Neuronal stem cell (in vitro differentiated cells): ENCODE results near the gene CCDC181.
"Not testable (repeated sequence)": the region's sequence is repeated elsewhere in the genome, so short reads cannot be mapped to it uniquely, and the experiment has no call there.

ENCODE experiments used
- DNase-seq: peaks from one replicate; pipeline ENCODE4 v3.0.0-alpha.2; 2013; ENCODE audit warnings: low spot score
- H2AFZ ChIP-seq: one replicate; pipeline ENCODE4 v1.6.1; 2013; ENCODE audit warnings: mild to moderate bottlenecking, low read length, inconsistent platforms
- H2AK5ac ChIP-seq: 2 replicates; pipeline ENCODE4 v1.6.1; 2013; ENCODE audit warnings: low read depth, mild to moderate bottlenecking, inconsistent platforms, low read length, moderate library complexity, mixed read lengths
- H2BK120ac ChIP-seq: 2 replicates; pipeline ENCODE4 v1.6.1; 2013; ENCODE audit warnings: low read depth, mild to moderate bottlenecking, inconsistent platforms, low read length, moderate library complexity, mixed read lengths
- H2BK12ac ChIP-seq: one replicate; pipeline ENCODE4 v1.6.1; 2013; ENCODE audit warnings: low read length, inconsistent platforms
- H2BK15ac ChIP-seq: 2 replicates; pipeline ENCODE4 v1.6.1; 2013; ENCODE audit warnings: mild to moderate bottlenecking, low read length, inconsistent platforms, mixed read lengths
- H2BK5ac ChIP-seq: one replicate; pipeline ENCODE4 v1.6.1; 2013; ENCODE audit warnings: inconsistent platforms, mild to moderate bottlenecking, low read length, moderate library complexity
- H3K14ac ChIP-seq: one replicate; pipeline ENCODE4 v1.6.1; 2013; ENCODE audit warnings: low read length, inconsistent platforms
- H3K18ac ChIP-seq: 2 replicates; pipeline ENCODE4 v1.6.1; 2013; ENCODE audit warnings: low read length, inconsistent platforms
- H3K23ac ChIP-seq: 2 replicates; pipeline ENCODE4 v1.6.1; 2013; ENCODE audit warnings: low read depth, mild to moderate bottlenecking, mixed read lengths, low read length, inconsistent platforms; ENCODE audit not compliant: poor library complexity
- H3K27ac ChIP-seq: replicated peaks from 3 replicates; pipeline ENCODE4 v1.5.1; 2013; ENCODE audit warnings: low read length, inconsistent platforms
- H3K27me3 ChIP-seq, 3 experiments: 2 replicates each; pipeline ENCODE4 v1.6.1; 2013; ENCODE audit warnings: low read length in 3 of 3, mild to moderate bottlenecking in 2 of 3, inconsistent platforms in 1 of 3, low read depth in 1 of 3, mixed read lengths in 1 of 3, moderate library complexity in 1 of 3; ENCODE audit not compliant: control insufficient read depth in 3 of 3, insufficient read depth in 3 of 3
- H3K36me3 ChIP-seq, 2 donors: replicated peaks in 1 of 2; 2 replicates each; pipeline ENCODE4 v1.6.1; 2013; ENCODE audit warnings: low read length in 2 of 2; ENCODE audit not compliant: control insufficient read depth in 2 of 2, insufficient read depth in 2 of 2
- H3K4ac ChIP-seq: 2 replicates; pipeline ENCODE4 v1.6.1; 2013; ENCODE audit warnings: inconsistent platforms, mild to moderate bottlenecking, low read length, moderate library complexity
- H3K4me1 ChIP-seq, 2 donors: 1 replicate in 1 of 2; 2 replicates in 1 of 2; pipeline ENCODE4 v1.6.1; 2013; ENCODE audit warnings: low read length in 2 of 2, low read depth in 1 of 2; ENCODE audit not compliant: control insufficient read depth in 2 of 2, insufficient read depth in 1 of 2
- H3K4me2 ChIP-seq: one replicate; pipeline ENCODE4 v1.6.1; 2013; ENCODE audit warnings: mild to moderate bottlenecking, low read length, inconsistent platforms; ENCODE audit not compliant: insufficient read depth, poor library complexity, severe bottlenecking
- H3K4me3 ChIP-seq, 2 donors: 2 replicates each; pipeline ENCODE4 v1.5.1; 2013; ENCODE audit warnings: low read length in 2 of 2, mild to moderate bottlenecking in 2 of 2, inconsistent platforms in 1 of 2, moderate library complexity in 1 of 2
- H3K79me1 ChIP-seq: one replicate; pipeline ENCODE4 v1.6.1; 2013; ENCODE audit warnings: low read depth, mild to moderate bottlenecking, inconsistent platforms, low read length, moderate library complexity
- H3K9ac ChIP-seq: one replicate; pipeline ENCODE4 v1.6.1; 2013; ENCODE audit warnings: mild to moderate bottlenecking, low read depth, low read length, inconsistent platforms; ENCODE audit not compliant: poor library complexity
- H3K9me3 ChIP-seq, 2 donors: replicated peaks in 1 of 2; 2 replicates each; pipeline versions ENCODE3 to v1.6.1; 2013; ENCODE audit warnings: low read length in 2 of 2, mild to moderate bottlenecking in 2 of 2, inconsistent platforms in 1 of 2, low read depth in 1 of 2, mixed read lengths in 1 of 2, moderate library complexity in 1 of 2; ENCODE audit not compliant: control insufficient read depth in 2 of 2, insufficient read depth in 1 of 2
- H4K8ac ChIP-seq: one replicate; pipeline ENCODE4 v1.6.1; 2013; ENCODE audit warnings: low read depth, mild to moderate bottlenecking, inconsistent platforms, low read length, moderate library complexity
- H4K91ac ChIP-seq: one replicate; pipeline ENCODE4 v1.6.1; 2013; ENCODE audit warnings: low read length, low read depth, mild to moderate bottlenecking, inconsistent platforms; ENCODE audit not compliant: poor library complexity
- WGBS, 2 donors: extraction: QIAGEN DNeasy Blood & Tissue Kit; methylation state at CpG; one replicate each; pipeline ENCODE4 v1.1.7; 2013; ENCODE audit warnings: missing lambda C conversion rate in 2 of 2, mixed read lengths in 1 of 2; ENCODE audit not compliant: insufficient read length in 2 of 2, insufficient replicate concordance in 1 of 2; ENCODE audit errors: extremely low coverage in 2 of 2; 5-methylcytosine and 5-hydroxymethylcytosine counted together

Gene CCDC181

DNA sequence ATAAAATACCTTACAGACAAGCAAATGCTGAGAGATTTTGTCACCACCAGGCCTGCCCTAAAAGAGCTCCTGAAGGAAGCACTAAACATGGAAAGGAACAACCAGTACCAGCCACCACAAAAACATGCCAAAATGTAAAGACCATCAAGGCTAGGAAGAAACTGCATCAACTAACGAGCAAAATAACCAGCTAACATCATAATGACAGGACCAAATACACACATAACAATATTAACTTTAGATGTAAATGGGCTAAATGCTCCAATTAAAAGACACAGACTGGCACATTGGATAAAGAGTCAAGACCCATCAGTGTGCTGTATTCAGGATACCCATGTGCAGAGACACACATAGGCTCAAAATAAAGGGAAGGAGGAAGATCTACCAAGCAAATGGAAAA lies 24.7 kb downstream of the CCDC181 start:
- H3K27me3 ChIP-seq, H3K27ac ChIP-seq, H3K79me1 ChIP-seq, H3K14ac ChIP-seq, DNase-seq, H3K4me2 ChIP-seq, H3K4me1 ChIP-seq, H4K91ac ChIP-seq, H3K4me3 ChIP-seq, H2AK5ac ChIP-seq, H3K4ac ChIP-seq, H3K36me3 ChIP-seq, H3K18ac ChIP-seq, H2AFZ ChIP-seq, H2BK12ac ChIP-seq, H2BK120ac ChIP-seq, H2BK5ac ChIP-seq, H3K23ac ChIP-seq, H2BK15ac ChIP-seq, H3K9ac ChIP-seq, H3K9me3 ChIP-seq, H4K8ac ChIP-seq: not testable (repeated sequence)
- no CpG with 5 or more reads among the region's 1 CpG for WGBS, 2 donors

DNA sequence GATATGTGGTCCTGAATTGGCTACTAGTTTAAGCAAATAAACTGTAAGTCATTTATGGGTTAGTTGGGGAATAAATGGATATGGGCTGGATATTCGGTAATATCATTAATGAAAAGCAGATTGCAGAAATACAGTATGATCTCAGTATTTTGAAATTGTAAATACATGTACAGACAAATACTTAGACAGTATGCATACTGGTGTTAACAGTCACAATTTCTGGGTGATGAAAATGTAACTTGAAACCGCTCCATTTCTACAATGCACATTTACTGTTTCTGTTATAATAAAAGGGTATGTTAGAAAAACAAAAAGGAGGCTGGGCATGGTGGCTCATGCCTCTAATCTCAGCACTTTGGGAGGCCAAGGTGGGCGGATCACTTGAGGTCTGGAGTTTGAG lies 31.3 kb downstream of the CCDC181 start:
- Histone ChIP-seq H3K36me3 (peaks cover 3 to 47% of the 10 kb centered on the region in 2 donors), H3K4me3 (no peak overlapping the region), H3K4me1 (no peaks in the 10 kb centered on the region), H3K9ac (no peak overlapping the region), H3K18ac (no peak overlapping the region), H2AK5ac (no peak overlapping the region), H2BK120ac (no peak overlapping the region), H3K4ac (no peak overlapping the region), H2BK12ac (no peak overlapping the region), H3K9me3 (peaks cover 0 to 2% of the 10 kb centered on the region in 2 donors), H2BK5ac (no peak overlapping the region), H4K91ac (no peak overlapping the region), H3K27ac (no peak overlapping the region), H3K4me2 (no peak overlapping the region), H3K14ac (no peak overlapping the region), H3K27me3 (no peaks in the 10 kb centered on the region), H3K23ac (no peak overlapping the region), H4K8ac (no peak overlapping the region), H3K79me1 (no peaks in the 10 kb centered on the region), H2BK15ac (no peak overlapping the region), H2AFZ (no peak overlapping the region)
- WGBS, 2 donors = no CpG with 5 or more reads among the region's 3 CpGs
- DNase-seq = no peak

- Histone ChIP-seq H3K23ac (no peak overlapping the region), H2AFZ (no peak overlapping the region), H2BK12ac (no peak overlapping the region), H4K91ac (no peak overlapping the region), H3K4me1 (no peaks in the 10 kb centered on the region), H3K4ac (no peak overlapping the region), H3K4me3 (no peak overlapping the region), H3K27ac (no peak overlapping the region), H4K8ac (no peak overlapping the region), H3K14ac (no peak overlapping the region), H3K18ac (no peak overlapping the region), H3K4me2 (no peak overlapping the region), H2BK15ac (no peak overlapping the region), H2AK5ac (no peak overlapping the region), H3K9ac (no peak overlapping the region), H2BK5ac (no peak overlapping the region), H3K27me3 (no peaks in the 10 kb centered on the region), H3K9me3 (peaks cover 0 to 2% of the 10 kb centered on the region in 2 donors), H3K36me3 (peaks cover 5 to 76% of the 10 kb centered on the region in 2 donors), H2BK120ac (no peak overlapping the region), H3K79me1 (no peaks in the 10 kb centered on the region)
- WGBS, 2 donors = no CpG with 5 or more reads among the region's 1 CpG
- no peak for DNase-seq
Measured at GRCh38 chr1:169392406-169392805, 34.9 kb downstream of the CCDC181 start.

- Histone ChIP-seq H2AFZ (no peak overlapping the region), H3K27me3 (no peaks in the 10 kb centered on the region), H2BK15ac (no peak overlapping the region), H3K4me2 (no peak overlapping the region), H2BK120ac (no peak overlapping the region), H3K14ac (no peak overlapping the region), H4K8ac (no peak overlapping the region), H4K91ac (no peak overlapping the region), H3K23ac (no peak overlapping the region), H3K9ac (no peak overlapping the region), H2BK12ac (no peak overlapping the region), H3K4ac (no peak overlapping the region), H3K4me3 (no peak overlapping the region), H2BK5ac (no peak overlapping the region), H3K27ac (no peak overlapping the region), H3K9me3 (peaks cover 0 to 2% of the 10 kb centered on the region in 2 donors), H3K4me1 (no peaks in the 10 kb centered on the region), H3K36me3 (peaks cover 5 to 81% of the 10 kb centered on the region in 2 donors), H3K79me1 (no peaks in the 10 kb centered on the region), H3K18ac (no peak overlapping the region), H2AK5ac (no peak overlapping the region)
- DNase-seq = no peak
Measured at GRCh38 chr1:169390303-169390702, 37.0 kb downstream of the CCDC181 start.
